HEK293 (cell line): ENCODE data around the gene KLHL8.

ENCODE experiments used
- GLI4 ChIP-seq: fragments of 450-650 bp; formaldehyde crosslinking; IDR thresholded peaks from 2 replicates; pipeline ENCODE4 v1.5.1; 2016; ENCODE audit warnings: missing biosample characterization, missing genetic modification characterization
- MEIS1 ChIP-seq: sonication (generic); formaldehyde crosslinking; IDR thresholded peaks from 2 replicates; pipeline ENCODE4 v1.8.1; 2022; ENCODE audit warnings: missing genetic modification reagents, mild to moderate bottlenecking, borderline replicate concordance
- ZBTB7A ChIP-seq: fragments of 450-650 bp; formaldehyde crosslinking; IDR thresholded peaks from 2 replicates; pipeline ENCODE4 v1.5.1; 2016; ENCODE audit warnings: low read depth, missing biosample characterization, missing genetic modification characterization
- ZNF211 ChIP-seq: fragments of 450-650 bp; formaldehyde crosslinking; IDR thresholded peaks from 2 replicates; pipeline ENCODE4 v1.5.1; 2016; ENCODE audit warnings: low read depth, missing biosample characterization, missing genetic modification characterization
- ZNF366 ChIP-seq: fragments of 450-650 bp; formaldehyde crosslinking; conservative IDR thresholded peaks from 2 replicates; pipeline ENCODE4 v1.5.1; 2016; ENCODE audit warnings: missing biosample characterization, missing genetic modification characterization
- ZNF664 ChIP-seq: fragments of 450-650 bp; formaldehyde crosslinking; IDR thresholded peaks from 2 replicates; pipeline ENCODE4 v1.5.1; 2016; ENCODE audit warnings: missing biosample characterization, missing genetic modification characterization
- TF ChIP-seq, protein P1 (sequence below): fragments of 450-650 bp; formaldehyde crosslinking; IDR thresholded peaks from 2 replicates; pipeline ENCODE4 v1.5.1; 2016; ENCODE audit warnings: missing biosample characterization, missing genetic modification characterization
- TF ChIP-seq, protein P2 (sequence below): fragments of 450-650 bp; formaldehyde crosslinking; IDR thresholded peaks from 2 replicates; pipeline ENCODE4 v1.5.1; 2016; ENCODE audit warnings: missing biosample characterization, missing genetic modification characterization

DNA sequence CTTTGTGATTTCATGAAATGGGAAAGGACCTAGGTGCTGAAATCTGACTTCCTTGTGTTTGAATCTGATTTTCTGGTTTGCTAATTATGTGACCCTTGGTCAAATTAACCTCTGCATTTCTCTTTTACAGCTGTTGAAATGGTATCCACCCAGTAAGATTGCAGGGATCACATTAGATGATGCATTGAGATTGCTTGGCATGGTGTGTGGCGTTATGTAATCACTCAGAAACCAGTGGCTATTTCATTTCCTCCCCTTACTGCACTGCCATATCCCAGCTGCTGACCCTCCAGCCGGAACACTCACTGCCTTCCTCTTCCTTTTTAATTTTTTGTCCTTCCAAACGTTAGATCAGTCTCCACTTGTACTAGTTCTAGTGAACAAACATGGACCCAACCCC lies 79.0 kb downstream of the KLHL8 start:
- TF ChIP-seq, protein P1, sequence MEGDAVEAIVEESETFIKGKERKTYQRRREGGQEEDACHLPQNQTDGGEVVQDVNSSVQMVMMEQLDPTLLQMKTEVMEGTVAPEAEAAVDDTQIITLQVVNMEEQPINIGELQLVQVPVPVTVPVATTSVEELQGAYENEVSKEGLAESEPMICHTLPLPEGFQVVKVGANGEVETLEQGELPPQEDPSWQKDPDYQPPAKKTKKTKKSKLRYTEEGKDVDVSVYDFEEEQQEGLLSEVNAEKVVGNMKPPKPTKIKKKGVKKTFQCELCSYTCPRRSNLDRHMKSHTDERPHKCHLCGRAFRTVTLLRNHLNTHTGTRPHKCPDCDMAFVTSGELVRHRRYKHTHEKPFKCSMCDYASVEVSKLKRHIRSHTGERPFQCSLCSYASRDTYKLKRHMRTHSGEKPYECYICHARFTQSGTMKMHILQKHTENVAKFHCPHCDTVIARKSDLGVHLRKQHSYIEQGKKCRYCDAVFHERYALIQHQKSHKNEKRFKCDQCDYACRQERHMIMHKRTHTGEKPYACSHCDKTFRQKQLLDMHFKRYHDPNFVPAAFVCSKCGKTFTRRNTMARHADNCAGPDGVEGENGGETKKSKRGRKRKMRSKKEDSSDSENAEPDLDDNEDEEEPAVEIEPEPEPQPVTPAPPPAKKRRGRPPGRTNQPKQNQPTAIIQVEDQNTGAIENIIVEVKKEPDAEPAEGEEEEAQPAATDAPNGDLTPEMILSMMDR (tag by site-specific recombination): no peak
- no peak for TF ChIP-seq ZNF211 (tag by site-specific recombination)
- TF ChIP-seq ZNF664 (tag by site-specific recombination): no peak
- no peak for TF ChIP-seq MEIS1 (CRISPR knock-in tag)
- no peak for TF ChIP-seq ZNF366 (tag by site-specific recombination)
- no peak for TF ChIP-seq GLI4 (tag by site-specific recombination)
- TF ChIP-seq, protein P2, sequence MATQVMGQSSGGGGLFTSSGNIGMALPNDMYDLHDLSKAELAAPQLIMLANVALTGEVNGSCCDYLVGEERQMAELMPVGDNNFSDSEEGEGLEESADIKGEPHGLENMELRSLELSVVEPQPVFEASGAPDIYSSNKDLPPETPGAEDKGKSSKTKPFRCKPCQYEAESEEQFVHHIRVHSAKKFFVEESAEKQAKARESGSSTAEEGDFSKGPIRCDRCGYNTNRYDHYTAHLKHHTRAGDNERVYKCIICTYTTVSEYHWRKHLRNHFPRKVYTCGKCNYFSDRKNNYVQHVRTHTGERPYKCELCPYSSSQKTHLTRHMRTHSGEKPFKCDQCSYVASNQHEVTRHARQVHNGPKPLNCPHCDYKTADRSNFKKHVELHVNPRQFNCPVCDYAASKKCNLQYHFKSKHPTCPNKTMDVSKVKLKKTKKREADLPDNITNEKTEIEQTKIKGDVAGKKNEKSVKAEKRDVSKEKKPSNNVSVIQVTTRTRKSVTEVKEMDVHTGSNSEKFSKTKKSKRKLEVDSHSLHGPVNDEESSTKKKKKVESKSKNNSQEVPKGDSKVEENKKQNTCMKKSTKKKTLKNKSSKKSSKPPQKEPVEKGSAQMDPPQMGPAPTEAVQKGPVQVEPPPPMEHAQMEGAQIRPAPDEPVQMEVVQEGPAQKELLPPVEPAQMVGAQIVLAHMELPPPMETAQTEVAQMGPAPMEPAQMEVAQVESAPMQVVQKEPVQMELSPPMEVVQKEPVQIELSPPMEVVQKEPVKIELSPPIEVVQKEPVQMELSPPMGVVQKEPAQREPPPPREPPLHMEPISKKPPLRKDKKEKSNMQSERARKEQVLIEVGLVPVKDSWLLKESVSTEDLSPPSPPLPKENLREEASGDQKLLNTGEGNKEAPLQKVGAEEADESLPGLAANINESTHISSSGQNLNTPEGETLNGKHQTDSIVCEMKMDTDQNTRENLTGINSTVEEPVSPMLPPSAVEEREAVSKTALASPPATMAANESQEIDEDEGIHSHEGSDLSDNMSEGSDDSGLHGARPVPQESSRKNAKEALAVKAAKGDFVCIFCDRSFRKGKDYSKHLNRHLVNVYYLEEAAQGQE: no peak
- TF ChIP-seq ZBTB7A (tag by site-specific recombination): no peak
